A549 (cell line): ENCODE results near the gene INPP5A.

Experiments
- CTCF ChIP-seq: fragments of >200 bp; sonication (Bioruptor Twin); formaldehyde crosslinking; IDR thresholded peaks from 3 replicates; pipeline ENCODE4 v1.5.1; 2016
- ELK1 ChIP-seq: fragments of 150-350 bp; IDR thresholded peaks from 2 replicates; pipeline ENCODE4 v1.6.1; 2014; ENCODE audit warnings: low read depth, mild to moderate bottlenecking, low read length
- POLR2A ChIP-seq: IDR thresholded peaks from 2 replicates; pipeline ENCODE4 v1.6.1; 2012; ENCODE audit warnings: mild to moderate bottlenecking, low read length
- REST ChIP-seq: fragments of 200-600 bp; sonication (generic); IDR thresholded peaks from 2 replicates; pipeline ENCODE4 v1.6.1; 2016; ENCODE audit warnings: antibody characterized with exemption, mild to moderate bottlenecking, moderate library complexity
- RFX5 ChIP-seq: fragments of 450-650 bp; IDR thresholded peaks from 2 replicates; pipeline ENCODE4 v1.7.1; 2014; ENCODE audit warnings: antibody characterized with exemption, mild to moderate bottlenecking, moderate library complexity

GRCh38 chr10:132507409-132507955 lies 30.1 kb upstream of the INPP5A start:
- no peak for TF ChIP-seq CTCF
- no peak for TF ChIP-seq POLR2A
- TF ChIP-seq RFX5, result no peak
- no peak for TF ChIP-seq ELK1
- no peak for TF ChIP-seq REST
